HG03439 (cell line): ENCODE results near the gene AKR1B1.

Experiments used
- ATAC-seq: cut with Tn5 transposase; IDR thresholded peaks from one replicate; pipeline ENCODE4 v1.9.1; 2021; ENCODE audit warnings: mild to moderate bottlenecking, moderate library complexity; ENCODE audit not compliant: unreplicated experiment

Gene AKR1B1

DNA sequence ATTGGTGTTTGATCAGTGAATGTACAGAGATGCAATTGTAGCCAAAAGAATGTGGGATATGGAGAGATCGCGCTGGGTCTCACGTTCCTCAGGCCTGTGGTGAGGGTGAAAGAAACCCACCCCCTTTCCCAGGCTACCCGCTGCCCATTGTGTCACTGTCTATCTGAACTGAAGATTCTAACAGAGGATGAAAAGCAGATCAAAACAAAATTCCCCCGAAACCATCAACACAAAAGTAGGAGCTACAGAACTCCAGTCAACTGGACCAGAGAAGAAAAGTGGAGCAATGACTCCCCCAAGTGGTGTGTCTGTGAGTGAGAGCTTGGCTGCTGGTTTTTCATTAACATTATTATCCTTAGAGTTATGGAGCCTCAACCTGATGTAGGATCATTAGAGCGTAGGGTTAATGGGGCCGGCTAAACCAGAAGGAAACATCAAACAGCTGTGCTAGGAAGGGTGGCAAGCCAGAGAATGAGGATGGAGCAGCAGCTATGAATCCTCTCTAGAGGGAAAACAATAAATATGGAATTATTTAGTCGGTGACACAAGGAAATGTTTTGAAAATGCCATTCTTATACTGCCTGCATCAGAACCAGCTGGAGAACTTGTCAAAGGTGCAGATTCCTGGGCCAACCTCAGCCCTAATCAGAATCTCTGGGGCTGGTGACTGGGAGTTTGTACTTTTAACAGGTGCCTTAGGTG is 38.3 kb downstream of the AKR1B1 start:
- ATAC-seq: no peak

DNA sequence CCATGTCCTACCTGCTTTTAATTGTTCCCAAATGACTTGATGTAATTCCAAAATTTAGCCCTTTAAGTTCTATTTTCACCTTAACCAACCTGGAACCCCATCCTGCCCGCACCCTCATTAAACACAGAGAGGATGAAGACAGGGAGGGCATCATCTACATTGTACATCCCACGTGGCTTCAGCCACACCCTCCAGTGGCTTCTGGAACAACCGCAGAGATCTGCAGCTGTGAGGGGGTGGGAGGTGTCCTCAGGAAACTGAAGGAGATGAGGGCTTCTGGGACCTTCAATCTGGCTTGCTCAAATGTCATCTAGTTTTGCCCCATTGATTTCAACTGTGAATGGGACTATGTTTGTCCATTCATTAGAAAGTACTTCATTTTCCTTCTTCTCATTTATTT is 39.0 kb downstream of the AKR1B1 start:
- no peak for ATAC-seq

DNA sequence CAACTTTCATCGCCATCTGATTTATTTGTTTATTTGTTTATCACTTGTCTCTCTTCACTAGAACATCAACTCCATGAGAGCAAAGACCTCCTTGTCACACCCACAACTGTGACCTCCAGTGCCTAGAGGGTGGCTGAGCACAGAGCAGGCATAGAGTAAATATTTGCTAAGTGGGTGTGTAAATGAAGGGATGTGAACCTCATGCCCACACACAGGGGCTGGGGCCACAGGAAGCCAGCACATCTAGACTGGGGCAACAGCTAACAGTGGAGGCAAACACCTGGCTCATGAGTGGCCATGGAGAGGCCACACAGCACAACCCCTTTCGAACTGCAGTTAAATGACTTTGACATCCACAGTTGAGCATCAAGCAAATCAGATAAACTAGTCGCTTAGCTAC is 39.8 kb downstream of the AKR1B1 start:
- ATAC-seq: no peak

DNA sequence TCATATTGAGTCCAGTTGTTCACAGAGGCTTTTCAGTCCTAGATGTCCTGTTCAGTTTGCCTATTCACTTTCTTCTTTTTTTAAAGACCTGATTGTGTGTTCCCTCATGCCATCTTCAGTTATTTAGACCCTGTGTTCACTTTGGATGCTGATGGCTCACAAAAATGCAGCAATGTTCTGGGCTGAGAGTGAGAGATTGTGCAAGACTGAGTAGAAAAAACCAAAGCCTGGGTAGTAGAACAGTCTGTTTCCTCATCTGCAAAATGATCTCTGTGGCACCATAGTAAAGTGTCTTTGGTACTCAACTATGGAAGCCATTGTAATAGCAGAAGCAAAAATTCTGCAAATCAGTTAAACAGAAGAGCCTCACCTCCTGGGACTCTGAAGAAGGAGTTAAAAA is 43.2 kb downstream of the AKR1B1 start:
- no peak for ATAC-seq

DNA sequence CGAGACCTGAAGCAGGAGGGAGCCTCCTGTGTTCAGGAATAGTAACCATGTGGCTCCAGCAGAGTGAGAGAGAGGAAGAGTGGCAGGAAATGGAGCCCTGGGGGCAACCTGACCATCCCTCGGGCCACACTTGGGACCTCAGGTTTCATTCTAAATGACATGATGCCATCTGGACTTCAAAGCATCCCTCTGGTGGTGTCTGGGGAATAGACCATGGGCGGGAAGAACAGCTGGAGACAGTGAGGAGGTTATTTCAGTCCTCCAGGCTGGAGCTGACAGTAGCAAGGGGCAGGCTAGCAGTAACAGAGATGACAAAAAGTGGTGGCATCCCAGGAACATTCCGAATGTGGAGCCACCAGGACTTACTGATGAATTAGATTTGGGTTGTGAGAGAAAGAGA is 44.8 kb downstream of the AKR1B1 start:
- no peak for ATAC-seq

DNA sequence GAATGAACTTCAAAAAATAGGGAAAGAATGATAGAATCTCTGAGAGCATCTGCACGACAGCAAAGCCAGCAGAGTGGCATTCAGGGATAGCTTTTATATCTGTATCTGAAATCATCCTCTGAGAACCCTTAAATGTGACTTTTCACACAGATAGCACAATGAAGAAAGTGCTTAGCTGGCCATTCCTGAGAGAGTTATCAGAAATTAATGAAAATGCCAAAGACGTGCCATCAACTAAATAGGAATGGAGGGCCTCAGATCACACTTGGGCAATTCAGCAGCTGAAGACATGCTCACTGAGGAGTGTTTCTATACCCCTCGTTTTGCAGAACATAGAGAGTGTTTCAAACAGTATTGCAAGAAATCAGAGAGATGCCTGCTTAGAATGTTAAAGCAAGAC is 51.6 kb downstream of the AKR1B1 start:
- no peak for ATAC-seq

DNA sequence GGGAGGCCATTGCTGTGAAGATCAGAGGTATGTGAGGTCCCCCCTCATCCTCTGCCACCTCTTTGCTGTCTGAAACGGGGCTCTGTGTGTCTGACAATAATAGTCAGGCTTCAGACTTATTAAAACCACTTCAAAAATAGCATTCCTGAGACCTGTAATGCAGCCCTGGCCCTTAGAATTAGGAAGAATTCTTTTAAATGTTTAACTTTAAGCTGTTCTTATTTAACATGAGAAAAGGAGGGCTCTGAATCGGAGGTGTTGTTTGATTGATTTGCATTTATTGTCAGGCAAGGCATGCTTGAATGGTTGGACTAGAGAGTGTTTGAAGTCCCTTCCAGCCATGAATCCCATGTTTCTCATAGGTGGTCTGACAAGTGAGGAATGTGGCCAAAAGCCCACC is 52.5 kb downstream of the AKR1B1 start:
- ATAC-seq: no peak

DNA sequence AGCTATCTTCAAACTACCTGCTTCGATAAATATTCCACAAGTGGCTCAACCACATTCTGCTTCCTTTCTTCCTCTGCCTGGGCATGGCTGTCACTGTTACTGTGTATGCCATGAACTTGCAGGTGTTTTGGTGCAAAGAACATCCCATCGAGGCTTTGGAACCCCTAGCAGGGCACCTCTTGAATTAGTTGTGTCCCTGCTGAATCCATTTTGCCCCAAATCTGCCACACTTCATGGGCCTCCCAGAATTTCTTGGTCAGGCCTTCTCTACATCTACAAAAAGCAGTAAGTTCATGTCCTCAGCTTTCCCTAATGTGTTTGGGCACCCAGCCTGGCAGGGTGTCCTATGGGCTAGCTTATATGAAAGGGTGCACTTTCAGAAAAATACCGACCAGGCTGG is 53.6 kb downstream of the AKR1B1 start:
- no peak for ATAC-seq

DNA sequence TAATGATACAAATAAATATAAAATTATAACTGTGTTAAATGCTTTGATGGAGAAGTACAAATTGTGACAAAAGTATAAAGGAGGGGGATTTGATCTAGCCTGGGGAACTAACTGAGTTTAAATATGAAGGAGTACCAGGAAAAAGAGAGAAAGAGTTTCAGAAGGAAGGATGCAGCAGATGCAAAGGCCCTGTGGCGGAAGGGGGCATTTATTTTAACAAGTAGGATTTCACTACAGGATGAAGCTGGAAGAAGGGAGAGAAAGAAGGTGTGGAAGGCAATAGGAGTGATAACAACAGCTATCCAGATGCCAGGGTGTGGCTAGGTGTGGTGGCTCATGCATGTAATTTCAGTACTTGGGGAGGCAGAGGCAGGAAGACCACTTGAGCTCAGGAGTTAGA is 55.8 kb downstream of the AKR1B1 start:
- no peak for ATAC-seq

DNA sequence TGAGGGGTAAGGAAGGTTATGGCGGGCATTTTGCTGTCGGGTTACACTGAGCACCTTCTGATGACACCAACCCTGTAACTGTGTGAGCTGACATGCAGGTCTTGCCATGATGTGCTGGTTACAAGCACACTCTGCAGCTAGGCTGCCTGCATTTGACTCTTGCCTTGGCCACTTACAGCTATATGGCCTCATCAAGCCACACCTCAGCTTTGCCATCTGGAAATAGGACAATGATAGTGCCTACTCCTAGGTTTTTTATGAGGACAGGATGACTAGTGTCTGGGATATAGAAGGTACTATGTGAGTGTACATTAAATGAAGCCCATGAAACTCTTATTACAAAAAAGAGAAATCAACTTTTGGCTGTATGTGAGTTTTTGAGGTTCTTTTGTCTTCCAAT is 58.0 kb downstream of the AKR1B1 start:
- no peak for ATAC-seq

DNA sequence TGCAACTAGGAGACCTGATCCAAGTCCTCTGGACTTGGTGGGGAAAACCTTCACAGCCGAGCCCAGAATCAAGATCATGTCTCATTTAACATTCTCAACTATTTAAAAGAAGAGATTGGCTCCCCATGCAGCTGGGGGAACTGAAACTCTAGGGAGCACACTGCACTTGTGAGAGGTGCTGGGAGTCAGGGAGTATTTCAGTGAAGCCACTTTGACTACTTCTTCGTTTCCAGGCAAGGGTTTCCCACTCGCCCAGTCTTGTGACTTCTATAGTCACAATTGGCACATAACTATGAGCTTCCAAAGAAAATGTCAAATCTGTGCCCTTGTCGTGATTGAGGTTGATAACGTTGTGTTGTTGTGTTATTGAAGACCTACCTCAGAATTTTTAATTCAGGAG is 62.9 kb downstream of the AKR1B1 start:
- no peak for ATAC-seq

DNA sequence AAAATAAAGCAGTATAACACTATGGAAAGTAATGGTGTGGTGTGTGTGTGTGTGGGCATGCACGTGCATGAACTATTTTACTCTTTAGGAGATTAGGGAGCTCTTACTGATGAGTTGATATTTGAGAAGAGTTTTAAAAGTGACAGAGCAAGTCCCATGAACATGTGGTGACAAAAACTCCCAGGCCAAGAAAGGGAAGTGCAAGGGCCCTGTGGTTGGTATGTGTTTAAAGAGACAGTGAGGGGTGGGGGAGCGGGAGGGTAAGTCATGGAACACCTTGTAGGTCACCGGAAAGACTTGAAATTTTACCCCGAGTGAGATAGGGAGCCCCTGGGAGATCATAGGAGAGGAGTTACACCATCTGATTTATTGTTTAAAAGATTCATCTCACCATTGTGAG is 63.3 kb downstream of the AKR1B1 start:
- ATAC-seq: no peak

DNA sequence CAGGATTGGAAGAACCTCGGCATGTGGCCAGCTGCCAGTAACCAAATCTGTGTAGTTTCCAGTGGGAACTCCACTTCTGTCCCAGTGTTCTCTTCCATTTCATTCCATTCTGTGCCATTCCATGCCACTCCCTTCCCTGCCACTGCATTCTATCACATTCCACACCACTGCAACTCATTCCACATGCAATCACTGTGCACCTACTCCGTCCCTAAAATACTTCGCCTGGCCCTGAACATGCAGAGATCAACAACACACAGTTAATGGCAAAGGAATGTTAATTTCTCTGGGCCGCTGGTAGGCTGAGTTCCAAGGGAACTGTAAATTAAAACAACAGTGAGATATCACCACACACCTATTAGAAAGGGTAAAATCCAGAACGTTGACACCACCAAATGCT is 64.8 kb downstream of the AKR1B1 start:
- ATAC-seq: no peak
